CD8-positive, alpha-beta memory T cell (primary cell): ENCODE measurements around the gene MCM5. TPM values are rescaled to one million over a fixed set of nuclear protein-coding genes. Genes with fewer than 3 reads are reported as not detected.
"Not testable (repeated sequence)": the region's sequence is repeated elsewhere in the genome, so short reads cannot be mapped to it uniquely, and the experiment has no call there.

Source experiments
- CTCF ChIA-PET: fragments of 350-600 bp; sonication (Branson Sonifier 250); formaldehyde crosslinking; loops from one replicate; lab custom pipeline; 2021; ENCODE audit warnings: antibody characterized with exemption; lab: Charles Lee
- POLR2A ChIA-PET: fragments of 350-600 bp; sonication (Branson Sonifier 250); formaldehyde crosslinking; loops from one replicate; lab custom pipeline; 2021; ENCODE audit warnings: antibody characterized with exemption; lab: Charles Lee
- DNase-seq, 5 donors: peaks; one replicate each; pipeline versions ENCODE4 v3.0.0 to v3.0.0-alpha.2; 2020 to 2022; ENCODE audit warnings: mixed read lengths in 1 of 5
- H3K27ac ChIP-seq: one replicate; pipeline ENCODE4 v1.7.0; 2013; ENCODE audit warnings: low read depth, mild to moderate bottlenecking, low read length, moderate library complexity
- H3K27me3 ChIP-seq: 2 replicates; pipeline ENCODE4 v1.7.0; 2013; ENCODE audit warnings: low read length, mild to moderate bottlenecking; ENCODE audit not compliant: insufficient read depth, poor library complexity, severe bottlenecking
- H3K36me3 ChIP-seq: 2 replicates; pipeline ENCODE4 v1.7.0; 2013; ENCODE audit warnings: mild to moderate bottlenecking, low read length, moderate library complexity; ENCODE audit not compliant: insufficient read depth
- H3K4me1 ChIP-seq: 2 replicates; pipeline ENCODE4 v1.7.0; 2013; ENCODE audit warnings: mild to moderate bottlenecking, low read length, moderate library complexity; ENCODE audit not compliant: insufficient read depth
- H3K4me3 ChIP-seq: 2 replicates; pipeline ENCODE4 v1.7.0; 2013; ENCODE audit warnings: mild to moderate bottlenecking, low read length
- H3K9me3 ChIP-seq: 2 replicates; pipeline ENCODE4 v1.7.0; 2013; ENCODE audit warnings: mild to moderate bottlenecking, low read length
- H3K27ac Mint-ChIP-seq, 8 donors: one replicate each; pipeline ENCODE4 v1.8.0; 2020 to 2021; ENCODE audit warnings: mixed read lengths in 8 of 8, mild to moderate bottlenecking in 6 of 8, inconsistent platforms in 3 of 8, moderate library complexity in 3 of 8
- H3K27me3 Mint-ChIP-seq, 2 donors: one replicate each; pipeline ENCODE4 v1.8.0; 2020 to 2021; ENCODE audit warnings: mixed read lengths in 2 of 2, mild to moderate bottlenecking in 1 of 2, moderate library complexity in 1 of 2
- H3K36me3 Mint-ChIP-seq, 3 donors: one replicate each; pipeline ENCODE4 v1.8.0; 2020 to 2021; ENCODE audit warnings: mixed read lengths in 3 of 3, inconsistent platforms in 1 of 3, mild to moderate bottlenecking in 1 of 3
- H3K4me1 Mint-ChIP-seq, 3 donors: one replicate each; pipeline ENCODE4 v1.8.0; 2020 to 2021; ENCODE audit warnings: mixed read lengths in 3 of 3, inconsistent platforms in 1 of 3, mild to moderate bottlenecking in 1 of 3
- H3K4me3 Mint-ChIP-seq, 7 donors: one replicate each; pipeline ENCODE4 v1.8.0; 2020 to 2021; ENCODE audit warnings: mixed read lengths in 7 of 7, mild to moderate bottlenecking in 6 of 7, moderate library complexity in 4 of 7, inconsistent platforms in 2 of 7
- H3K9me3 Mint-ChIP-seq, 5 donors: one replicate each; pipeline ENCODE4 v1.8.0; 2020 to 2022; ENCODE audit warnings: mixed read lengths in 5 of 5, mild to moderate bottlenecking in 3 of 5, moderate library complexity in 2 of 5, inconsistent platforms in 1 of 5
- polyA plus RNA-seq: library from polyadenylated mRNA; unstranded; fragments of 300-500 nt; fragmentation: Illumina TruSeq; gene quantifications from one replicate; pipeline ENCODE4 v1.2.3, GENCODE V29; 2021
- total RNA-seq, 2 experiments: library from RNA; stranded (reverse); gene quantifications; one replicate each; pipeline ENCODE4 v1.2.3, GENCODE V29; 2021

Gene MCM5
- total and polyA plus RNA-seq, 3 experiments from 2014 or later, result 28.4 to 300 (median 287) TPM

GRCh38 chr22:35359380-35360065 lies 40.4 kb upstream of the MCM5 start:
- Mint-ChIP-seq H3K9me3 (no peaks in the 10 kb centered on the region), H3K36me3 (no peaks in the 10 kb centered on the region), H3K4me3 (no peak overlapping the region), H3K27me3 (peaks cover 6 to 32% of the 10 kb centered on the region in 2 donors), H3K27ac (no peak overlapping the region), H3K4me1 (no peaks in the 10 kb centered on the region)
- DNase-seq, result no peak
- H3K36me3 ChIP-seq, result no peaks in the 10 kb centered on the region
- no peaks in the 10 kb centered on the region for H3K4me1 ChIP-seq
- H3K27ac ChIP-seq, result no peak overlapping the region
- no peaks in the 10 kb centered on the region for H3K9me3 ChIP-seq
- no peak overlapping the region for H3K4me3 ChIP-seq
- H3K27me3 ChIP-seq, result no peaks in the 10 kb centered on the region
- CTCF ChIA-PET, result no interaction called here
- POLR2A ChIA-PET, result interaction anchor here (0.6 kb wide), 1 partner anchor 533 kb away, joined by 3 read pairs; no protein-coding TSS in a partner anchor

- H3K36me3 Mint-ChIP-seq, result no peaks in the 10 kb centered on the region
- Histone ChIP-seq H3K4me1 (no peaks in the 10 kb centered on the region), H3K27ac (no peak overlapping the region), H3K27me3 (no peaks in the 10 kb centered on the region), H3K9me3 (no peaks in the 10 kb centered on the region), H3K4me3 (no peak overlapping the region), H3K36me3 (no peaks in the 10 kb centered on the region)
- H3K27me3 Mint-ChIP-seq, result peaks cover 14 to 30% of the 10 kb centered on the region in 2 donors
- DNase-seq, result no peak
- H3K27ac Mint-ChIP-seq, result no peak overlapping the region
- H3K4me1 Mint-ChIP-seq, result no peaks in the 10 kb centered on the region
- H3K4me3 Mint-ChIP-seq, result no peak overlapping the region
- ChIA-PET CTCF (interaction anchor here (1.2 kb wide), 1 partner anchor 10 kb away, joined by 6 read pairs; no protein-coding TSS in a partner anchor), POLR2A (no interaction called here)
- H3K9me3 Mint-ChIP-seq, result no peaks in the 10 kb centered on the region
Observed at GRCh38 chr22:35361001-35361558, 38.9 kb upstream of the MCM5 start.

GRCh38 chr22:35363566-35364086 lies 36.3 kb upstream of the MCM5 start:
- H3K4me3 Mint-ChIP-seq, result no peak overlapping the region
- H3K27ac Mint-ChIP-seq, result no peak overlapping the region
- H3K4me1 Mint-ChIP-seq, result no peaks in the 10 kb centered on the region
- Histone ChIP-seq H3K4me3 (no peak overlapping the region), H3K9me3 (no peaks in the 10 kb centered on the region), H3K27me3 (no peaks in the 10 kb centered on the region), H3K27ac (no peak overlapping the region), H3K4me1 (no peaks in the 10 kb centered on the region), H3K36me3 (no peaks in the 10 kb centered on the region)
- peaks cover 17 to 31% of the 10 kb centered on the region in 2 donors for H3K27me3 Mint-ChIP-seq
- no peak for DNase-seq
- CTCF ChIA-PET, result no interaction called here
- no peaks in the 10 kb centered on the region for H3K9me3 Mint-ChIP-seq
- POLR2A ChIA-PET, result no interaction called here
- H3K36me3 Mint-ChIP-seq, result no peaks in the 10 kb centered on the region

GRCh38 chr22:35364230-35364629 lies 35.7 kb upstream of the MCM5 start:
- CTCF ChIA-PET, H3K27me3 ChIP-seq, H3K27ac ChIP-seq, H3K4me1 Mint-ChIP-seq, H3K4me3 ChIP-seq, H3K36me3 Mint-ChIP-seq, H3K4me1 ChIP-seq, H3K36me3 ChIP-seq, H3K27ac Mint-ChIP-seq, POLR2A ChIA-PET, DNase-seq, H3K4me3 Mint-ChIP-seq, H3K9me3 Mint-ChIP-seq, H3K9me3 ChIP-seq: not testable (repeated sequence)
- H3K27me3 Mint-ChIP-seq, result peaks cover 17 to 31% of the 10 kb centered on the region in 2 donors

DNA sequence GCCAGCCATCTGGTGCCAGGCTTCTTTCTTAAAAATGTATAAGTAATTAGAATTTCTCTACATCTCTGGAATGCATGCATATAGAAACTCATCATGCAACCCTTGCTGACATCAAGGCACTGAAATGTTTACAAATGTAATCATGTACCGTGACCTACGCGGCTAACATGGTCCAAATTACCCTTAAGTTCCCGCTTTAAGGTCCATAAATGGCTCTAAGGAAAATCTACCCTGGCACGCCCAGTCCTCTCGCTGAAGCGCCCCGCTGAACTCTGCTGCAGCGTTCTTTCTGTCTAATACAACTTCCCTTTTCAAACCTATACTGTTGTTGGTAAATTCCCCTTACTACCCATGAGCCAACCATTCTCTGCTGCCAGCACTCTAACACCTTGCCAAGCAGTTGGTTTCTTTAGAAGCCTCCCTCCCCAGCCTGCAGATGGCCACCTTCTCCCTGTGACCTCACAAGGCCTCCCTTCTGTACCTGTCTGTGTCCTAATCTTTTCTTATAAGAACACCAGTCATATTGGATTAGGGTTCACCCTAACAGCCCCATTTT lies 32.5 kb upstream of the MCM5 start:
- Mint-ChIP-seq H3K27me3 (peaks cover 18 to 27% of the 10 kb centered on the region in 2 donors), H3K4me1 (peaks cover 3 to 13% (median 6%) of the 10 kb centered on the region in 3 donors), H3K9me3 (no peaks in the 10 kb centered on the region), H3K36me3 (no peaks in the 10 kb centered on the region), H3K4me3 (no peak overlapping the region), H3K27ac (no peak overlapping the region)
- Histone ChIP-seq H3K36me3 (no peaks in the 10 kb centered on the region), H3K4me1 (no peaks in the 10 kb centered on the region), H3K4me3 (no peak overlapping the region), H3K9me3 (no peaks in the 10 kb centered on the region), H3K27ac (no peak overlapping the region), H3K27me3 (no peaks in the 10 kb centered on the region)
- ChIA-PET CTCF (no interaction called here), POLR2A (no interaction called here)
- no peak for DNase-seq

DNA sequence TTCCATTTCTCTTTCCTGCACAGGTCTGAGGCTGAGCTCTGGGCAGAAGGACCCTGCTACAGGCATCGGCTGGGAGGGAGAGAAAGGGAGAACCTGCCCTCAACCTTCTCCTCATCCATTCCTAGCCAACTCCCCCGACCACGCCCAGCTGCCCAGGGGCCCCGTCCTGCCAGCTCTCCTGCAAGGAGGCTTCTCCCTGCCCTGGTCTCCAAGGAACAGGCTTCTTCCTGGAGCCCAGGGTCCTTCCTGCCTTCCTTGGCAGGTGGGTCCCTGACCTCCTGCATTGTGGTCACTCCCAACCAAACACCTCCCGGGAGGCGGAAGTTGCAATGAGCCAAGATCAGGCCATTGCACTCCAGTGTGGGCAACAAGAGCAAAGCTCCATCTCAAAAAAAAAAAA lies 31.6 kb upstream of the MCM5 start:
- Histone ChIP-seq H3K4me1 (no peaks in the 10 kb centered on the region), H3K4me3 (no peak overlapping the region), H3K27me3 (no peaks in the 10 kb centered on the region), H3K36me3 (no peaks in the 10 kb centered on the region), H3K9me3 (no peaks in the 10 kb centered on the region), H3K27ac (no peak overlapping the region)
- ChIA-PET CTCF (no interaction called here), POLR2A (no interaction called here)
- H3K27ac Mint-ChIP-seq, result no peak overlapping the region
- peaks cover 3 to 13% (median 6%) of the 10 kb centered on the region in 3 donors for H3K4me1 Mint-ChIP-seq
- H3K27me3 Mint-ChIP-seq, result peaks cover 18 to 27% of the 10 kb centered on the region in 2 donors
- no peak overlapping the region for H3K4me3 Mint-ChIP-seq
- no peaks in the 10 kb centered on the region for H3K36me3 Mint-ChIP-seq
- no peak for DNase-seq
- no peaks in the 10 kb centered on the region for H3K9me3 Mint-ChIP-seq

DNA sequence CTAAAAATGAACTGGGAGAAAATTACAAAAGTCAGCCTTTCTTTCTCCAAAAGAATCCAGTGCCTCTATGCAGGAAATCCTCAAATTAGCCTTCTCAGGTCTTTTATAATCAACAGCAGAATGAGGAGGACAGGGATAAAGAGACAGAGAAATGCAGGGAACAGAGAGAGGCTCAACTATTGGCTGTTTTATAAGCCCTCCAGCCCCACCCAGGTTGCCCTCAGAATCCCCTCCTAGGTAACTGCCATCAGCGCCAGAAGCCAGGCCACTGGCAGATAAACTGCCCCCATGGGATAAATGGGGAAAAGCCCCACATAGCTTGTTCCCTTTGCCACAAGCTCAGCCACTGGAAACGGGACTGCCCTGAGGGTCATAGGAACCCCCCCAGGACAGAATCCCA lies 29.9 kb upstream of the MCM5 start:
- DNase-seq, result no peak
- Mint-ChIP-seq H3K4me3 (no peak overlapping the region), H3K27ac (no peak overlapping the region), H3K4me1 (peaks cover 3 to 13% (median 6%) of the 10 kb centered on the region in 3 donors), H3K36me3 (no peaks in the 10 kb centered on the region), H3K27me3 (peaks cover 18 to 20% of the 10 kb centered on the region in 2 donors), H3K9me3 (no peaks in the 10 kb centered on the region)
- H3K27me3 ChIP-seq, result no peaks in the 10 kb centered on the region
- no peak overlapping the region for H3K4me3 ChIP-seq
- no peaks in the 10 kb centered on the region for H3K36me3 ChIP-seq
- H3K27ac ChIP-seq, result no peak overlapping the region
- no peaks in the 10 kb centered on the region for H3K9me3 ChIP-seq
- ChIA-PET POLR2A (no interaction called here), CTCF (no interaction called here)
- no peaks in the 10 kb centered on the region for H3K4me1 ChIP-seq

DNA sequence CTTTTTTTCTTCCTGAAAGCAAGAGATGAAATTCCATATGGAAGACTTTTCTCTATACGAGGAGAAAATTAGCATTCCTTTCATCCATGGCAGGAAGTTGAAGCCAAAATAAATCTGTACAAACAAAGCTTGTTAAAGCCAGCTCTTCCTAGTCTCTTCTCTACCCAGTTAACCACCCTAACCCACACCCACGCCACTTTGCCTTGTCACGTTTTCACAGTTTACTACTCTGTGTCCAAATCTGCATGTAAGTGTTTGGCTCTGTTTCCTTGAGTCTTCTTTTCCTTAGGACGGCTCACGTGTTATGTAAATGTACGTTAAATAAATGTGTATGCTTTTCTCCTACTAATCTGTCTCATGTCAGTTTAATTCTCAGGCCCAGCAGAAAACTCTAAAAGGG lies 26.2 kb upstream of the MCM5 start:
- CTCF ChIA-PET, result no interaction called here
- POLR2A ChIA-PET, result no interaction called here
- H3K27ac Mint-ChIP-seq, result no peak overlapping the region

More for the DNA sequence above, 26.2 kb upstream of the MCM5 start:
- Histone ChIP-seq H3K27me3 (no peaks in the 10 kb centered on the region), H3K9me3 (no peaks in the 10 kb centered on the region), H3K4me1 (peaks cover 10% of the 10 kb centered on the region), H3K27ac (no peak overlapping the region), H3K4me3 (no peak overlapping the region), H3K36me3 (no peaks in the 10 kb centered on the region)
- DNase-seq, result no peak
- peaks cover 2 to 5% of the 10 kb centered on the region in 2 donors for H3K27me3 Mint-ChIP-seq
- peaks cover 12 to 25% (median 13%) of the 10 kb centered on the region in 3 donors for H3K4me1 Mint-ChIP-seq
- no peaks in the 10 kb centered on the region for H3K9me3 Mint-ChIP-seq
- H3K4me3 Mint-ChIP-seq, result no peak overlapping the region
- H3K36me3 Mint-ChIP-seq, result no peaks in the 10 kb centered on the region
